GM12878 (cell line): ENCODE results near the gene TBXA2R.

Experiments used
- BRCA1 ChIP-seq: IDR thresholded peaks from 2 replicates; pipeline ENCODE4 v1.6.1; 2011; ENCODE audit warnings: low read depth, low read length, improper control_type of control experiment
- CREM ChIP-seq: IDR thresholded peaks from 2 replicates; pipeline ENCODE4 v1.6.1; 2014; ENCODE audit warnings: antibody characterized with exemption, low read depth
- EZH2 ChIP-seq: IDR thresholded peaks from 2 replicates; pipeline ENCODE4 v1.6.1; 2012; ENCODE audit warnings: low read depth, mild to moderate bottlenecking, control low read depth, inconsistent platforms, low read length, borderline replicate concordance; ENCODE audit not compliant: control insufficient read depth
- HDAC6 ChIP-seq: fragments of 200-600 bp; sonication (generic); IDR thresholded peaks from one replicate; pipeline ENCODE4 v1.8.0; 2017; ENCODE audit warnings: antibody characterized with exemption; ENCODE audit not compliant: unreplicated experiment
- POLR2AphosphoS5 ChIP-seq: IDR thresholded peaks from 2 replicates; pipeline ENCODE4 v1.6.1; 2011; ENCODE audit warnings: mild to moderate bottlenecking, low read length, inconsistent platforms
- TF ChIP-seq, protein P1 (sequence below): fragments of 450-650 bp; IDR thresholded peaks from 2 replicates; pipeline ENCODE4 v1.6.1; 2017; ENCODE audit warnings: borderline replicate concordance
- TF ChIP-seq, protein P2 (sequence below), 3 experiments: IDR thresholded peaks in 2 of 3; conservative IDR thresholded peaks in 1 of 3; 2 replicates each; pipeline ENCODE4 v1.5.1; 2011; ENCODE audit warnings: low read depth in 3 of 3, low read length in 3 of 3, mild to moderate bottlenecking in 3 of 3, control low read depth in 2 of 3, moderate library complexity in 2 of 3, inconsistent platforms in 1 of 3, mixed read lengths in 1 of 3; ENCODE audit not compliant: control insufficient read depth in 2 of 3, insufficient read depth in 1 of 3; ENCODE audit errors: extremely low read depth in 1 of 3

DNA sequence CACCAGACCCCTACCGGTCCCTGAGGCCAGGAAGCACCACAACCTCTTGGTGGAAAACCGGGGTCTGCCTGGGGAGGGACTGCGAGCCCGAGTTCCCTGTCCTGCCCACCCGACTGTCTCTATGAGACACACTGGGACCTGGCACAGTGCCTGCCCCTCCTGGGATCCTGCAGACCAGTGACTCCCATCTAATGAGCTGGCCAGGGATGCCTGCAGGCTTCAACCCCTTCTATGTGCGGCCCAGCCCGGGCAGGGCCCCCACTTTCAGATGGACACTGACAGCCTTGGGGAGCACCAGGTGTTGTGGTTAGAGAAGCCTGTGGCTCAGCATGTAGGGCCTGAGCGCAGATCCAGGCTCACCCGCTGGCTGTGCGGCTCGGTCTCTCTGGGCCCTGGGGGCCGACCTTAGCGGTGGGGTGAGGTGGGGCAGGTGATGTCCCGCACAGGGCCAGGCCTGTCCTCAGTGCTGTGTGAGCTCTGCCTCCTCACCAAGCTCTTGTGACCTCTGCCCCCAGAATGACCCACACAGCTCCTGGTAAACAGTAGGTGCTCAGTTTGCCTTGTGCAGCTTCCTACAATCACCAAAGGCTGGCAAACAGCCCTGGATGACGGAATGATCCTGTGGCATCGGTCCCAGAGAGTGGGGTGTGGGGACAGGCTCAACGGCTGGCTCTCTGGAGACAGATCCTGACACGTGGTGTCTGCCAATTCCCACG lies 37.8 kb upstream of the TBXA2R start:
- TF ChIP-seq, protein P1, sequence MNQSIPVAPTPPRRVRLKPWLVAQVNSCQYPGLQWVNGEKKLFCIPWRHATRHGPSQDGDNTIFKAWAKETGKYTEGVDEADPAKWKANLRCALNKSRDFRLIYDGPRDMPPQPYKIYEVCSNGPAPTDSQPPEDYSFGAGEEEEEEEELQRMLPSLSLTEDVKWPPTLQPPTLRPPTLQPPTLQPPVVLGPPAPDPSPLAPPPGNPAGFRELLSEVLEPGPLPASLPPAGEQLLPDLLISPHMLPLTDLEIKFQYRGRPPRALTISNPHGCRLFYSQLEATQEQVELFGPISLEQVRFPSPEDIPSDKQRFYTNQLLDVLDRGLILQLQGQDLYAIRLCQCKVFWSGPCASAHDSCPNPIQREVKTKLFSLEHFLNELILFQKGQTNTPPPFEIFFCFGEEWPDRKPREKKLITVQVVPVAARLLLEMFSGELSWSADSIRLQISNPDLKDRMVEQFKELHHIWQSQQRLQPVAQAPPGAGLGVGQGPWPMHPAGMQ, result no peak
- no peak for TF ChIP-seq POLR2AphosphoS5
- TF ChIP-seq, protein P2, sequence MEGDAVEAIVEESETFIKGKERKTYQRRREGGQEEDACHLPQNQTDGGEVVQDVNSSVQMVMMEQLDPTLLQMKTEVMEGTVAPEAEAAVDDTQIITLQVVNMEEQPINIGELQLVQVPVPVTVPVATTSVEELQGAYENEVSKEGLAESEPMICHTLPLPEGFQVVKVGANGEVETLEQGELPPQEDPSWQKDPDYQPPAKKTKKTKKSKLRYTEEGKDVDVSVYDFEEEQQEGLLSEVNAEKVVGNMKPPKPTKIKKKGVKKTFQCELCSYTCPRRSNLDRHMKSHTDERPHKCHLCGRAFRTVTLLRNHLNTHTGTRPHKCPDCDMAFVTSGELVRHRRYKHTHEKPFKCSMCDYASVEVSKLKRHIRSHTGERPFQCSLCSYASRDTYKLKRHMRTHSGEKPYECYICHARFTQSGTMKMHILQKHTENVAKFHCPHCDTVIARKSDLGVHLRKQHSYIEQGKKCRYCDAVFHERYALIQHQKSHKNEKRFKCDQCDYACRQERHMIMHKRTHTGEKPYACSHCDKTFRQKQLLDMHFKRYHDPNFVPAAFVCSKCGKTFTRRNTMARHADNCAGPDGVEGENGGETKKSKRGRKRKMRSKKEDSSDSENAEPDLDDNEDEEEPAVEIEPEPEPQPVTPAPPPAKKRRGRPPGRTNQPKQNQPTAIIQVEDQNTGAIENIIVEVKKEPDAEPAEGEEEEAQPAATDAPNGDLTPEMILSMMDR (IDR thresholded peaks at IDR 0.05 in 2 of 3, conservative IDR thresholded peaks at IDR 0.05 in 1 of 3; ENCODE audit: control insufficient read depth in 2 of 3, extremely low read depth in 1 of 3, insufficient read depth in 1 of 3, low read depth in 3 of 3, low read length in 3 of 3), result no peak
- TF ChIP-seq BRCA1, result no peak
- no peak for TF ChIP-seq CREM
- no peak for TF ChIP-seq EZH2
- TF ChIP-seq HDAC6, result no peak
